SK-N-SH treated with all-trans-retinoic acid at 6 μM for 48 hours (cell line): ENCODE measurements around the gene CPSF4L.

Experiments used
- ARNTL ChIP-seq: fragments of 450-650 bp; formaldehyde crosslinking; IDR thresholded peaks from 2 replicates; pipeline ENCODE4 v1.5.0; 2020; ENCODE audit warnings: low read depth, mild to moderate bottlenecking, moderate library complexity, borderline replicate concordance
- CSDC2 ChIP-seq: fragments of 250-450 bp; sonication (Bioruptor Pico); IDR thresholded peaks from 2 replicates; pipeline ENCODE4 v1.5.0; 2020; ENCODE audit warnings: mild to moderate bottlenecking, moderate library complexity
- PATZ1 ChIP-seq: fragments of 250-450 bp; sonication (Bioruptor Pico); IDR thresholded peaks from 2 replicates; pipeline ENCODE4 v1.8.0; 2020; ENCODE audit warnings: mild to moderate bottlenecking, moderate library complexity, borderline replicate concordance
- RARB ChIP-seq: fragments of 250-450 bp; sonication (Bioruptor Pico); IDR thresholded peaks from 2 replicates; pipeline ENCODE4 v1.8.0; 2021; ENCODE audit warnings: mild to moderate bottlenecking, moderate library complexity
- TSHZ2 ChIP-seq: fragments of 250-450 bp; sonication (Bioruptor Pico); IDR thresholded peaks from 2 replicates; pipeline ENCODE4 v1.5.0; 2020; ENCODE audit warnings: mild to moderate bottlenecking, moderate library complexity
- ZFP3 ChIP-seq: fragments of 250-450 bp; sonication (Bioruptor Pico); IDR thresholded peaks from 2 replicates; pipeline ENCODE4 v1.5.0; 2020; ENCODE audit warnings: mild to moderate bottlenecking, moderate library complexity
- ZFP30 ChIP-seq: fragments of 450-650 bp; formaldehyde crosslinking; IDR thresholded peaks from 2 replicates; pipeline ENCODE4 v1.5.0; 2022; ENCODE audit warnings: mild to moderate bottlenecking, moderate library complexity

GRCh38 chr17:73301369-73301768 is 39.7 kb upstream of the CPSF4L start:
- TF ChIP-seq TSHZ2 (CRISPR knock-in tag) (no peak), RARB (CRISPR knock-in tag) (no peak), ZFP3 (CRISPR knock-in tag) (no peak), CSDC2 (CRISPR knock-in tag) (no peak), ARNTL (CRISPR knock-in tag) (no peak), ZFP30 (no peak), PATZ1 (no peak)
